IPS-NIHi7 (cell line): ENCODE data around the gene NEIL1.
"Not testable (repeated sequence)": the region's sequence is repeated elsewhere in the genome, so short reads cannot be mapped to it uniquely, and the experiment has no call there.

Source experiments
- DNase-seq: peaks from one replicate; pipeline ENCODE4 v3.0.0; 2012; ENCODE audit warnings: mixed read lengths; ENCODE audit errors: extremely low spot score

The NEIL1 gene, protein sequence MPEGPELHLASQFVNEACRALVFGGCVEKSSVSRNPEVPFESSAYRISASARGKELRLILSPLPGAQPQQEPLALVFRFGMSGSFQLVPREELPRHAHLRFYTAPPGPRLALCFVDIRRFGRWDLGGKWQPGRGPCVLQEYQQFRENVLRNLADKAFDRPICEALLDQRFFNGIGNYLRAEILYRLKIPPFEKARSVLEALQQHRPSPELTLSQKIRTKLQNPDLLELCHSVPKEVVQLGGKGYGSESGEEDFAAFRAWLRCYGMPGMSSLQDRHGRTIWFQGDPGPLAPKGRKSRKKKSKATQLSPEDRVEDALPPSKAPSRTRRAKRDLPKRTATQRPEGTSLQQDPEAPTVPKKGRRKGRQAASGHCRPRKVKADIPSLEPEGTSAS

DNA sequence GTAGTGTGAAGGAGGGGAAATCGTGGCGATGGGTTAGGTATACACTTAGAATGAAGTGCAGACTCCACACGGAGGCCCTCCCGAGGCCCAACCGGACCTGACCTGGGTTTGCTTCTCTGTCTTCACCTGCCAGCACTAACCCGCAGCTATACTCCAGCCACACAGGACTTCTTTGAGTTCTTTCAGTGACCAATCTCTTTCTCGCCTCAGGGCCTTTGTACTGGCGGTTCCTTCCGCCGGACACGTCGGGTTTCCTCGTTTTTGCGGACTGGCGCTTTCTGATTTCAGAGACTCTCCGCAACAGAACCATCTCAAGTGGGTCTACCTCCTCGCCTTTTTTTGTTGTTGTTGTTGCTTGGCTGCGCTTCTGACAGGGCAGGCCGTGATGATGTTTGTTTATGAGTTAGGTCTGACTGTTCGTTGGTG is at the start of gene NEIL1:
Gene NEIL1, plus strand, starts transcription at position 244 of the 426 bp plus-strand sequence. CDS start 1,867 bp downstream, outside the sequence.
- DNase-seq, result no peak

DNA sequence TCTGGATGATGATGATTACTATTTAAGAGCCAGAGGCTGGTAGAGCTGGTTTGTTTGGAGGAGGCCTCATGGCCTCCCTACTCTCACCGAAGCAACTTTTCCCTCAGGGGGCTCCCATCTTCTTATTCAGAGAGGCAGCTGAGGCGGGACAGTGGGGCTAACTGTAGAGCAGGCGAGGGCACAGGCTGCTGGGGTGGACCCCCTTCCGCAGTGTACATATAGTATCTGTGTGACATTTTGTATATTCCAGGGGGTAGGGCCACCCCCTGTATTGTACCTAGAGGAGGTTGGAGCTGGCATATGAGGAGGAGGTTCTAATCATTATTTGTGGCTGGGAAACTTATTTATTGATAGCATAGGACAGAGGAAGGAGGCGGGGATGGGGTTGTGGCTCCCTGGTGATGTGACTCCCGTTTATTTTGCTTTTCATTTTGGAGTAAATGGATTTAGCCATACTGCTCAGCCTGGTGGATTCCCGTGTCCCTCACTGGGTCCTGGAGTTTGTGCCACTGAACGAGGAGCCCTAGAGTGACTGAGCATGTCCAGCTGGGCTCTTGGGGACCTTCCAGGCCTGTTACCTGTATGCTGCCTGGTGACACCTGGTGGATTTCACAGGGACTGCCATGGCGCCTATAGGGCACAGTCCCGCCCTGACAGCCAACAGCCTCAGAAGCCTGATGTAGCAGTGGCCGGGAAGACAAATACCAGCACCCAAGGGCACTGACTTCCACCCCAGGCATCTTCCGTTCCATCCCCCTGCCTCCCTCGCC is 48.1 kb upstream of the NEIL1 start:
- DNase-seq, result not testable (repeated sequence)

DNA sequence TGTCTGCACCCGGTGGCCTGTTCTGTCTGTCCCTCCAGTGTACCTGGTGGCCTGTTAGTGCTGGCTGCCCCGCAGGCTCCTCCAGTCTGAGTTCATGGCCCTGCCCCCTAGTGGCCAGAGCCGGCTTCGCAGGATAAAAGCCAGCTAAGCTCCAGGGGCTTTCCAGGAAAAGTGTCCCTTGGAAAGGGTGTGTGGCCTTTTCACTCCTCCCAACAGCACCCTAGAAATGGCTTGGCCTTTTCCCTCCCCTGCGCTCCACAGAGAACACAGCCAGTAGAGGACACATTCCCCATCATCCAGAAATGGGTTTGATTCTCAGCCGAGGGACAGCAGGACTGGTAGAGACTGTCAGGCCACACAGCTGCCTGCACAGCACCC is 47.5 kb upstream of the NEIL1 start:
- DNase-seq, result not testable (repeated sequence)

DNA sequence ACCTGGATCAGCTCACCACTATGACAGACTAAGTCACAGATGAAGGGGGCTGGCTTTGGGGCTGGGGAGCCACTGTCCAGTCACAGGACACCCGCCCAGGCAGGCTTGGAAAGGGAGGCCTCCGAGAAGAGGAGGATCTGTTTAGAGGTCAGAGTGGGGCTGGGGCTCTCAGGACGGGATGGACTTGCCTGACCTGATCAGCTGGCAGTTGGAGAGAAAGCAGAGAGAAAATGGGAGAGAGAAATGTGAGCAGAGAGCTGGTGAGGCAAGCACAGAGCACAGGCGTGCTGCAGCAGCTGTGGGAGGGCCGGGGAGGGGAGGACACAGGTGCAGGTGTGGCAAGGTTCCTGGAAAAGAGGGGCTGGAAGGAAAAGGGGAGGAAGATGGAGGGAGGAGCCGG is 46.8 kb upstream of the NEIL1 start:
- DNase-seq, result not testable (repeated sequence)

DNA sequence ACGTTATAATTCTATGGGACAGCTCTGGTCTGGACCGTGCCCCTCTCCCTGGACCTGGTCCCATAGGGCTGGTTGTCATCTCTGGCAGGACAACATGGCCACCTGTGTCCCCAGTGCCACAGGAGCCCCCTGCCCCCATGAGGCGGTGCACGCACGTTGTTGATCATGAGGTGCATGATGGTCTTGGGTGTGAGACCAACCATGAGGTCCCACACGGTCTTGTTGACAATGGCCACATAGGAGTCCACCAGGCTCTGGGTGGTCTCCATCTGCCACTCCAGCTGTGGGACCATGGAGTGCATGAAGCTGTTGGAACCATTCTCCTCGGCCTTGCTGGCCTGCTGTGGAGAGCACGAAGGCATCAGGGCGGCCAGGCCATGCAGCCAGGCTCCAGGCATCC is 44.5 kb upstream of the NEIL1 start:
- no peak for DNase-seq

DNA sequence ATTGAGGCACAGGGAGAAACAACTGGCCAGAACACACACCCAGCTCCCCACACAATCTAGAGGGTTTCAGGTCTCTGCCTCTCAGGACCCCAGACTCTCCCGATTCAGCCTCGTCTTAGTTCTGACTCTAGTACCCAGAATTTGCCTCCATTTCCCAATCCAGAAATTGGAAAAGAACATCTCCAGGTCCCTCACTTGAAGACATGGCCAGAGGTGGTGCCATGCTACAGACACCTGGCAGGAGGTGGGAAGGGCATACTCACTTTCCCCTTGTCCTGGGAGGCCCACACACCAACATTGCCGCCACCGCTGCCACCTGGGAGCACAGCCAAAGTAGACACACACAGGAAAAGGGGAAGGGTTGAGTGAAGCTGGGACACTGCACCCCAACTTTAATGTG is 44.1 kb upstream of the NEIL1 start:
- DNase-seq, result not testable (repeated sequence)

DNA sequence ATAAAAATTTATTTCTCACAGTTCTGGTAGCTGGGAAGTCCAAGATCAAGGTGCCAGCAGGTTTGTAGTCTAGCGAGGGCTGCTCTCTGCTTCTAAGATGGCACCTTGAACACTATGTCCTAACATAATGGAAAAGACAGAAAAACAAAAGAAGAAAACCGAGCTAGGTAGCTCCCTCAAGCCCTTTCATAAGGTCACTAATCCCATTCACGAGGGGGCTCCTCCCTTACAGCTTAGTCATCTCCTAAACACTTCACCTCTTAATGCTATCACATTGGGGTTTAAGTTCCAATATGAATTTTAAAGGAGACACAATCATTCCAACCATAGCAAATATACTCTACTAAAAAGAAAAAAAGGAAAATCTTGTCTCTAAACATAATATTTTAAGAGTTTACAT is 40.7 kb upstream of the NEIL1 start:
- DNase-seq, result no peak

DNA sequence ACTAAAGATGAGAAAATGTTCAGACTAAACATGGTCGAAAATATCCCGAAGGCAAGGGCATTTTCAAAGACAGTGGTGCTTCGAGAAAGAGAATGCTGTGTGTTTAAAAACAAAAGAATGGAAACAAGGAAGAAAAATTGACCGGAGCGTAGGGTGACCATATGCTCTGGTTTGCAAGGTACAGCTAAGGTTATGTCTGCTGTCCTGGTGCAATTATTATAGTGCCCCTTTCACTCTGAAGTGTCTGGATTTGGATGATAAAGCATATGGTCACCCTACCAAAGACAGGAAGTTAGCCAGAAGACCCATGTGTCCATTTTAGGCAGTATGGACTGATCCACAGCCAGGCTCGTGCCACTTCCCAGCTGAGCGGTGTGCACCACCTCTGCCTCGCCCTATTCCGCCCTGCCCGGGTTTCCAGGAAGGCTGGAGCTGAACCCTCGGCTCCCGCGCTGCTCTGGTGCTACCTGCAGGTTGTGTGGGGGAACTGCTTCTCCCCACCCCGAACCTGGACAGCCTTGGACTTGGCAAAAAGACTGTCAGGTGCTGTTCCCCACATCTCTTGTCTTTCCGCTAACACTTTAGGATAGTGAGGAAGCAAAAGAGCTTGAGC is 39.0 kb upstream of the NEIL1 start:
- DNase-seq, result peak; percentile 90

DNA sequence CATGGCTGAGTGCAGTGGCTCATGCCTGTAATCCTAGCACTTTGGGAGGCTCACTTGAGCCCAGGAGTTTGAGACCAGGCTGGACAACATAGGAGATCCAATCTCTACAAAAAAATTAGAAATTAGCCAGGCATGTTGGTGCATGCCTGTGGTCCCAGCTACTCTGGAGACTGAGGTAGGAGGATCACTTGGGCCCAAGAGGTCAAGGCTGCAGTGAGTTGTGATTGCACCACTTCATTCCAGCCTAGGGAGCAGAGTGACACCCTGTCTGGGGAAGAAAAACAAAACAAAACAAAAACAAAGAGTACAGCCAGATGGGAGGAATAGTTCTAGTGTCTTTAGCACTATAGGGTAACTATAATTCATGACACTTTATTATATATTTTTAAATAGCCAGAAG is 37.1 kb upstream of the NEIL1 start:
- no peak for DNase-seq

DNA sequence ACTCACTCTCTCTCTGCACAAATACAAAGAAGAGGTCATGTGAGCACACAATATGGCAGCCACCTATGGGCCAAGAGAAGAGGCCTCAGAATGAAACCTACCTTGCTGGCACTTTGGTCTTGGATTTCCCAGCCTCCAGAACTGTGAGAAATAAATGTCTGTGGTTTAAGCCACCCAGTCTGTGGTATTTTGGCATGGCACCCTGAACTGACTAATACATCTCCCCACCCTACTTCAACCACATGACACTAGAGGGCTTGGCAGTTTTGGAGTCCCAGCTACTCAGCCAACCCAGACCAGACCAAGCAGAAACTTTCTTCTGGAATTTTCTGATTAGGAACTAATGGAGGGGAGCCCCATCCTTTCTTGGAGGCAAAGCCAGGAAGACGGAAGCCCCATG is 34.3 kb upstream of the NEIL1 start:
- not testable (repeated sequence) for DNase-seq

DNA sequence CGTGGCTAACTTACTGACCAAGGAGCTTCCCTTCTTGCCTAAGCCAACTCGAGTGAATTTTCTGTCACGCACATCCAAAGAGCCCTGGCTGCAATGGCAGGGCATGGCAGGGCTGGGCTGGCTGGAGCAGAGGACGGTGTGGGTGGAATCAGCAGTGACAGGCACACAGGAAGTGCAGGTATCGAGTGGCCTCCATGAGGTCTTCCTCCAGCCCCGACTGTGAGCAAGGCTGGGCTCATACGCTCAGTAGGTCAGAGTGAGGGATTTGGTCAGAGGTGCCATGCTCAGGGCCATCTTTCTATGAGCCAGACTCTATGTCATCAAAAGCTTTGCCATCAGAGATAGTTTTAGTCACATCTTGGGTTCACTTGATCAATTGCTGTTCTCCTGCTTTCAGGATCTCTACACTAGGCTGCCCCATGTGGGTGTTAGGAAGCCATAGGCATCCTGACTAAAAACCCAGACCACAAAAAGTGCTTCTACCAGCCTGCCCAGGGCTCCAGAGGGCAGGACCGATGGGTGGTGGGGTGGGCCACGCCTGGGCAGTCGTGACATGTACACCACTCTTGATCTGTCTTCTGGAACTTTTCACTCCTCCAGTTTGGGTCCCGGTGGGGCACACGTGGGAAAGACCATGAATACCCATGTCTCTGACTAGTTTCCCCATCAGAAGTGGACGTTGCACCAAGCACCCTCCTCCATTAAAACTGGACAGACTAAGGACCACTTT is 33.6 kb upstream of the NEIL1 start:
- no peak for DNase-seq

DNA sequence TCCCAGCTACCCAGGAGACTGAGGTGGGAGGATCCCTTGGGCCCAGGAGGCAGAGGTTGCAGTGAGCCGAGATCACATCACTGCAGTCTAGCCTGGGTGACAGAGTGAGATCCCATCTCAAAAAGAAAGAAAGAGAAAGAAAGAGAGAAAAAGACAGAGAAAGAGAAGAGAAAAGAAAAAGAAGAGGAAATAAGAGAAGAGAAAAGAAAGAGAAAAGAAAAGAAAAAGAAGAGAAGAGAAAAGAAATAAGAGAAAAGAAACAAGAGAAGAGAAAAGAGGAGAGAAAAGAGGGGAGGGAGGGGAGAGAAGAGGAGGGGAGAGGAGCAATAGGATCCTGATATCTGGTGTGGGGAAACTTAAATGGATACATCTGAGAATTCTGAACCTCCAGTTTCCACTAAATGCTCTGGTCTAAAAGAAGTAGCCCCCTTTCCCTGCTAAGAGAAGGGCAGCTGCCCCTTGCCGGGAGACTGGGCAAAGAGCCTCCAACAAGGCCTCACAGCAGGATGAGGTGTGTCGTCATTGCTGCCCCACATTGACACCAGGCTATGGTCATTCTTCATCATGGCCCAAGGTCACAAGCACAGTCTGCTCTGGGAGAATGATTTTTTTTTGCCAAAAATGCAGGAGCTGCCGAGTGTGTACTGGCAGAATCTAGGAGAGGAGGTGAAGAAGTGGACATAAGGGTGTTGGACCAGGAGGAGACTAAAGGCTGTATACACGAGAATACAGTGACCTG is 32.1 kb upstream of the NEIL1 start:
- no peak for DNase-seq

DNA sequence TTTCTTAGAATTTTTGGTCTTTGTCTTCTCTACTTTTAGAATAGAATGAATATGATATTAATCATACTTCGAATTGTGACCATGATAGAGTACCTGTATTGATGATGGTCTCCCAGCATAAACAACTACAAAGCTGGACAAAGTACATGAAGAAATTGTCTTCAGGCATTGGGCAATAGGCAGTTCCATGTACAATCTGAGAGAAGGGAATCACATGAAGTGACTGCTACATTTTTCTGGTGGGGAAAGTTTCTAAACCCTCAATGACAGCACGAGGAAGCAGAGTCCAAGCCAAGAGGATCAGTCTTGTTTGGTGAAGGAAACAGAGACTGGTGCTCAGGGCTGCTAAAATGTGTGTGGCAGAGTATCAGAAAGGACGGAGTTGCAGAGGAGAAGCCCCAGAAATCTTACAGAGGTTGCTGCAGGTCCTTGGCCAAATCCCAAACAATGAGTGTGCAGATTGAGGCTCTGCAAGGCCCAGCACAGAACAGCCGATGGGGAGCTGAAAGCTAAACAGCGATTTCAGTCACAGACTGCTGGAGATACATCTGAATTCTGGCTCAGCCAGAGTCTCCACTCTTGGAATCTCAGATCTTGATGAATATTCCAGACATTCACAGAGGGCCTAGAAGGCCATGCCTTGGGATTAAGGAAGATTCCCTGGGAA is 27.5 kb upstream of the NEIL1 start:
- DNase-seq, result not testable (repeated sequence)

DNA sequence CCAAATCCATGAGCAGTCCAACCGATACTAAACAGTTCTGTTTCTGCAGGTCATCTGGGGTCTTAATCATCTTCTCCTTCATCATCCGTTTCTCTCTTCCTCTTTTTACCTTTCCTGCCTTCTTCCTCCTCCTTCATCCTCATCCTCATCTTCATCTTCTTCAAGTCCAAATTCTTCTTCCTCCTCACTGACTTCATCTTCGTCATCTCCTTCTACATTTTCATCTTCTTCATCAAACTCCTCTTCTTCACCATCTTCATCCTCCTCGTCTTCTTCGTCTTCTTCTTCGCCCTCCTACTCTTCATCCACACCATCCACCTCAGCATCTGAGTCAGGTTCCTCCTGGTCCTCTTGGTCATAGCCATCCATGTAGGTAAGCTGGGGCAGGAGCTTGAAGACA is 25.1 kb upstream of the NEIL1 start:
- DNase-seq, result no peak

DNA sequence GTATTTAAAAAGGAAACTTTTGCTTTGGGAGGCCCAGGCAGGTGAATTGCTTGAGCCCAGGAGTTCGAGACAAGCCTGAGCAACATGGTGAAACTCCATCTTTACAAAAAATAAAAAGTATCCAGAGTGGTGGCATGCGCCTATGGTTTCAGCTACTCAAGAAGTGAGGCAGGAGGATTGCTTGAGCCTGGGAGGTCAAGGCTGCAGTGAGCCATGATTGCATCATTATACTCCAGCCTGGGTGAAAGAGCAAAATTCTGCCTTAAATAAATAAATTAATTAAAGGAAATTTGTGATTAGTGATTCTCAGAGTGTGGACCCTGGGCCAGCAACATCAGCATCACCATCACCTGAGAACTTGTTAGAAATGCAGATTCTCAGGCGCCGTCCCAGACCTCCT is 20.9 kb upstream of the NEIL1 start:
- DNase-seq, result no peak

DNA sequence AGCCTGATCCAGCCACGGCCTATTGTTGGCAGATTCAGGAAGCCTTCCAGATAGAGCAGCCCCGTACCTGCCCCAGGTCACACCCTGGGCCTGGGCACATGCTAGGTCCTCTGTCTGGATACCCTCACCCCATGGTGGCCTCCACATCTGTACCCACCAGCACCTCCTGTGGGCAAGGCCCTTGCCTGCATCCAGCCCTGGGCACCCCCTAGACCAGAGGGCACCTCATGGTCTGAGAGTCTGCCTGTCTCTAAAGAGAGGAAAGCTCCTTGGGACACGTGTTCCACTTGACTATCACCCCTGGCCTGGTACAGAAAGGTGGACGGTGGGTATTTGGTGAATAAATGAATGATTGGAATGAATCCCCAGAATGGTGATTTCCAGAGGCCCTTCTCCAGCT is 19.8 kb upstream of the NEIL1 start:
- no peak for DNase-seq

DNA sequence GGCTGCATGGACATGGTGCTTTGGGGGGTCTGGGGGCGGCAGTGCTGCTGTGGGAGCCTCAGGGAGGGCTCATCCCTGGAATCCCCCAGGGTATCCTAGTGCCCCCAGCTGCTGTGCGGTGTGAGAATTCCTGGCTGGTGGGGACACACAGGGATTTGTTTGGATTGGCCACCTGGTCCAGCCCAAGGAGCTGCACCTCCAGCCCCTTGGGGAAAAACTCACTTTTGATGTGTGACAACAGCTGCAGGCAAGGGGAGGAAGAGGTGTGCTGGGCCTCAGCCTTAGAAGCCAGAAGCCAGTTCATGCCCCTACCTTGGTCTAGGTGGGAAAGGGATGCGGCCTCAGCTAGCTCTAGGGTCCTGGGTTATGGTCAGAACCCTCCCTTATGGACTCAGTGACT is 19.3 kb upstream of the NEIL1 start:
- DNase-seq, result no peak

DNA sequence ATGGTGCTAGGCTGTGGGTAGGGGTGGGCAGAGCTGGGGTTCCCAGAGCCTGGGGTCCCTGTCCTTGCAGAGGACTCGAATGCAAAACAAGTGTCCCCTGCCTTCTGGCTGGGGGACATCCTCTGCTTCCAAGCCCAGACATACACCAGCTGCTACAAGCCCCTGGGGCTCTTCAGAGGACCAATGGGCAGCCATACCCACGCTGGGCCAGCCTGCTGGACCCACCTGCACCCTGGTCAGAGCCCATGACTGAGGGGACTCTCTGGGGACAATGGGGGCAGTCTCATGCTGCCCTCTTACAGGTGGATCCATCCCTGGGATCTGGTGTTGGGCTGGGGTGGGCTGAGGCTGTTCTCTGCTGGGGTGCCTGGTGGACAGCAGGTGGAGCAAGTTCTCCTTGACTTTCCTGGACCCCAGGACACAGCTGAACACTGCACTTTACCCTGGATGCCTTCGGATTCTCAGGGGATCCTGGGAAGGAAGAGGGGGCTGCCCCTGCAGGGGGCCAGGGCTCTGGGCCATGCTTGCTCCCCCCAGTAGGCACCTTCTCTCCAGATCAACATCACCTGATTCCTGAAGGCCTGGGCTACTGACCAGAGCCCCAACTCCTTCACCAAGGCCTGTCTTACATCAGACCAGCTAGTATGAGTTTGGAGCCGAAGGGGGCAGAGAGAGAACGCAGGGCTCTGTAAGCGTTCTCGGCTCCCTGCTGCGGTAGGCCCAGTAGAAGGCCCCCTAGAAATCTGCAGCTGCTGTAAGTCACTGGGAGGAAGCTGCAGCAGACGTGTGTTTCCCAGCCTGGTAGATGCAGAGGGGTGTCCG is 18.1 kb upstream of the NEIL1 start:
- no peak for DNase-seq

DNA sequence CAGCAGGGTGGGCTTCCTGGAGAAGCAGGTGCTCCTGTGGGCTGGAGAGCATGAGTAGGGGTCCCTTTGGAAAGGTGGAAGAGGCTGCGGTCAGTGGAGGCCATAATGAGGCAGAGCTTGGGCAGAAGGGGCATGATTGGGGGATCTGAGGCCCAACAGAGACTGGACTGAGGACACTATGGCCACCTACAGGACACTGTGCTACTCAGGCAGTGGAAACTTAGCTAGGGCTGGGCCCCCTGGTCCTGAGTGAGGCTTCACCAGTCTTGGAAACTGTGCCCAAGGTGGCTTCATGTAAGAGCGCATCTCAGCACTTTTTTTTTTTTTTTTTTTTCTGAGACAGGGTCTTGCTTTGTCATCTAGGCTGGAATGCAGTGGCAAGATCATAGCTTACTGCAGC is 17.3 kb upstream of the NEIL1 start:
- no peak for DNase-seq

DNA sequence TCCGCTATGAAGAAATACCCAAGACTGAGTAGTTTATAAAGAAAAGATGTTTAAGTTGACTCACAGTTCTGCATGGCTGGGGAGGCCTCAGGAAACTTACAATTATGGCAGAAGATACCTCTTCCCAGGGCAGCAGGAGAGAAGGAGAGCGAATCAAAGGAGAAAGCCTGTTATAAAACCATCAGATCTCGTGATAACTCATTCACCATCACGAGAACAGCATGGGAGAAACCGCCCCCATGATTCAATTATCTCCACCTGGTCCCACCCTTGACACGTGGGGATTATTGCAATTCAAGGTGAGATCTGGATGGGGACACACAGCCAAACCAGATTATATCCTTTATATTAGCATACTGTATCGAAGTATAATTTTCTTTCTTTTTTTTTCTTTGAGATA is 14.7 kb upstream of the NEIL1 start:
- DNase-seq, result not testable (repeated sequence)
